Measurements from ENCODE around the gene TSR3. TPM values are rescaled to one million over a fixed set of nuclear protein-coding genes. Genes with fewer than 3 reads are reported as not detected.

TSR3 gene
- total RNA-seq, 1 donor from 2014 or later: 43.7 TPM

GRCh38 chr16:1324286-1324826 is 27.3 kb downstream of the TSR3 start:
- DNase-seq (ENCODE audit: low spot score in 2 of 2, unreplicated experiment in 2 of 2): no peak
- Mint-ChIP-seq H3K4me3 (no peak overlapping the region), H3K27ac (no peak overlapping the region), H3K36me3 (peaks cover 22% of the 10 kb centered on the region), H3K4me1 (no peaks in the 10 kb centered on the region), H3K9me3 (no peaks in the 10 kb centered on the region), H3K27me3 (ENCODE audit: low read depth) (no peaks in the 10 kb centered on the region)
- TF ChIP-seq, protein P1, sequence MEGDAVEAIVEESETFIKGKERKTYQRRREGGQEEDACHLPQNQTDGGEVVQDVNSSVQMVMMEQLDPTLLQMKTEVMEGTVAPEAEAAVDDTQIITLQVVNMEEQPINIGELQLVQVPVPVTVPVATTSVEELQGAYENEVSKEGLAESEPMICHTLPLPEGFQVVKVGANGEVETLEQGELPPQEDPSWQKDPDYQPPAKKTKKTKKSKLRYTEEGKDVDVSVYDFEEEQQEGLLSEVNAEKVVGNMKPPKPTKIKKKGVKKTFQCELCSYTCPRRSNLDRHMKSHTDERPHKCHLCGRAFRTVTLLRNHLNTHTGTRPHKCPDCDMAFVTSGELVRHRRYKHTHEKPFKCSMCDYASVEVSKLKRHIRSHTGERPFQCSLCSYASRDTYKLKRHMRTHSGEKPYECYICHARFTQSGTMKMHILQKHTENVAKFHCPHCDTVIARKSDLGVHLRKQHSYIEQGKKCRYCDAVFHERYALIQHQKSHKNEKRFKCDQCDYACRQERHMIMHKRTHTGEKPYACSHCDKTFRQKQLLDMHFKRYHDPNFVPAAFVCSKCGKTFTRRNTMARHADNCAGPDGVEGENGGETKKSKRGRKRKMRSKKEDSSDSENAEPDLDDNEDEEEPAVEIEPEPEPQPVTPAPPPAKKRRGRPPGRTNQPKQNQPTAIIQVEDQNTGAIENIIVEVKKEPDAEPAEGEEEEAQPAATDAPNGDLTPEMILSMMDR (IDR thresholded peaks at IDR 0.05; ENCODE audit: unreplicated experiment): no peak

DNA sequence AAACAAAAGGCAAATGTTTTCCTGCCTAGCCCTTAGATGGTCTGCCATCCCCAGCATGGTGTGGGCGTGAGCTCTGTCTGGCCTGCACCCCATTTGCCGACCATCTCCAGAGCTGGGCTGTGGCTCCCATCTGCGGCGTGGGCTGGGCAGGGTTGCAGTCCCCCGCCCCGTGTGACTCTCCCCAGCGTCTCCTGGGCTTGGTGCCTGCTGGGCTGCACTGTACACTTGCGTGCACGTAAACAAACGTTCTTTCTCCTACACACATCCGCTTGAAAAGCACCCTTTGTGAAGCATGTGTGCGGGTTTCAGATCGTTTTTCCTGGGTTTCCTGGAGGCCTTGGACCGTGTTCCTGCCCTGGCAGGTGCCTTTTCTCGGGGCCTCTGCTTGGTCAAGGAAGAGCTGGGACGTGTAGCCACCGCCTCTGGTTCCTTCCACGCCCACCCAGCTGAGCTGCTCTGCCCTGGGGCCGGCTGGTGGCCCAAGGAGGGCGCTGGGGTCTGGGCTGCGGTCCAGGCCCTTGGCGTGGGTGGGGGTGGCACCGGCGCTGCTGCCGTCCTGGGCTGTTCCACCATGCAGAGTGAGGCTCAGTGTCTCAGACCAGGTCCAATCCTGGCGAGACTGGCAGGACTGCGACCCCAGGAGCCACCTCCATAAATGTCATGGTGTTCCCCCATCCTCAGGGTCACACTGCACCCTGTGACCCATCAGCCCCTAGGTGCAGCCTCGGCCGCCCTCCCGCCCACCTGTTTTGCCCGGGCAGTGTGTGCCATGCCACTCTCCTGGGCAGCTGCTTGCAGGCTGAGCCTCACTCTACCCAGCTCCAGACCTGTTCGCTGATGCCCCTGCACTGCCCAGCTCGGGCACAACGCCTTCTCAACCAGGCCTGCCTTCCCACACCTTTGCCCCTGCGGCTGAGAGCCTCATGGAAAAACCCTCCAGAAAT is 28.1 kb downstream of the TSR3 start:
- DNase-seq (ENCODE audit: low spot score in 2 of 2, unreplicated experiment in 2 of 2): no peak
- no peaks in the 10 kb centered on the region for H3K4me1 Mint-ChIP-seq
- H3K27me3 Mint-ChIP-seq (ENCODE audit: low read depth): no peaks in the 10 kb centered on the region
- peaks cover 25% of the 10 kb centered on the region for H3K36me3 Mint-ChIP-seq
- no peak overlapping the region for H3K4me3 Mint-ChIP-seq
- no peak overlapping the region for H3K27ac Mint-ChIP-seq
- no peaks in the 10 kb centered on the region for H3K9me3 Mint-ChIP-seq
- TF ChIP-seq, protein P1 (IDR thresholded peaks at IDR 0.05; ENCODE audit: unreplicated experiment): no peak

GRCh38 chr16:1322407-1322806 is 29.3 kb downstream of the TSR3 start:
- DNase-seq (ENCODE audit: low spot score in 2 of 2, unreplicated experiment in 2 of 2): no peak
- H3K9me3 Mint-ChIP-seq: no peaks in the 10 kb centered on the region
- TF ChIP-seq, protein P1 (IDR thresholded peaks at IDR 0.05; ENCODE audit: unreplicated experiment): no peak
- H3K4me3 Mint-ChIP-seq: no peak overlapping the region
- H3K27ac Mint-ChIP-seq: no peak overlapping the region
- no peaks in the 10 kb centered on the region for H3K4me1 Mint-ChIP-seq
- H3K27me3 Mint-ChIP-seq (ENCODE audit: low read depth): no peaks in the 10 kb centered on the region
- H3K36me3 Mint-ChIP-seq: peaks cover 35% of the 10 kb centered on the region

- no peaks in the 10 kb centered on the region for H3K4me1 Mint-ChIP-seq
- no peaks in the 10 kb centered on the region for H3K27me3 Mint-ChIP-seq (ENCODE audit: low read depth)
- H3K36me3 Mint-ChIP-seq: peaks cover 44% of the 10 kb centered on the region
- DNase-seq (ENCODE audit: low spot score in 2 of 2, unreplicated experiment in 2 of 2): no peak
- no peak overlapping the region for H3K27ac Mint-ChIP-seq
- no peaks in the 10 kb centered on the region for H3K9me3 Mint-ChIP-seq
- no peak overlapping the region for H3K4me3 Mint-ChIP-seq
- TF ChIP-seq, protein P1 (IDR thresholded peaks at IDR 0.05; ENCODE audit: unreplicated experiment): no peak
These were observed 30.9 kb downstream of the TSR3 start for GRCh38 chr16:1320658-1321240.

DNA sequence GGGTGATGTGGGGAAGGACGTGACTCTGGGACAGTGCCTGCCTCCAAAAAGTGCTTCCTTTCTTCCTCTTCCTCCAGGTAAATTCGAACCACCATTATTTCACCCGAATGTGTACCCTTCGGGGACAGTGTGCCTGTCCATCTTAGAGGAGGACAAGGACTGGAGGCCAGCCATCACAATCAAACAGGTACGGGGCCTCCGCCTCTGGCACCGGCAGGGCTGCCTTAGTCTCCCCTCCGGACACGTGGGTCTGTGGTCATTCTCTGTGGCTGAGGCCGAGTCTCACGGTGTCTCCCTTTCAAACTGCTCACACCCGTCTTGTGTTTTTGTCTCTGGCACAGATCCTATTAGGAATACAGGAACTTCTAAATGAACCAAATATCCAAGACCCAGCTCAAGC is 31.6 kb downstream of the TSR3 start:
- DNase-seq (ENCODE audit: low spot score in 2 of 2, unreplicated experiment in 2 of 2): no peak
- no peak overlapping the region for H3K27ac Mint-ChIP-seq
- no peaks in the 10 kb centered on the region for H3K27me3 Mint-ChIP-seq (ENCODE audit: low read depth)
- H3K9me3 Mint-ChIP-seq: no peaks in the 10 kb centered on the region
- H3K36me3 Mint-ChIP-seq: peaks cover 47% of the 10 kb centered on the region
- TF ChIP-seq, protein P1 (IDR thresholded peaks at IDR 0.05; ENCODE audit: unreplicated experiment): no peak
- no peaks in the 10 kb centered on the region for H3K4me1 Mint-ChIP-seq
- no peak overlapping the region for H3K4me3 Mint-ChIP-seq
